HG02852 (cell line): ENCODE measurements around the gene EFNA4.

Experiments used
- ATAC-seq: cut with Tn5 transposase; IDR thresholded peaks from one replicate; pipeline ENCODE4 v1.9.1; 2021; ENCODE audit warnings: mild to moderate bottlenecking, moderate library complexity; ENCODE audit not compliant: unreplicated experiment

Gene EFNA4

GRCh38 chr1:155072531-155073289 lies 9.2 kb downstream of the EFNA4 start:
- no peak for ATAC-seq

- ATAC-seq: no peak
Measured at GRCh38 chr1:155073377-155074242, 10.1 kb downstream of the EFNA4 start.

- no peak for ATAC-seq
Measured at GRCh38 chr1:155075535-155075934, 12.0 kb downstream of the EFNA4 start.

- no peak for ATAC-seq
Measured at GRCh38 chr1:155076371-155076770, 12.8 kb downstream of the EFNA4 start.

GRCh38 chr1:155077346-155077745 lies 13.8 kb downstream of the EFNA4 start:
- ATAC-seq: no peak

GRCh38 chr1:155077758-155078445 lies 14.4 kb downstream of the EFNA4 start:
- no peak for ATAC-seq

- ATAC-seq: no peak
Measured at GRCh38 chr1:155078469-155079209, 15.1 kb downstream of the EFNA4 start, which contains the start of gene EFNA3. Gene EFNA3, plus strand, starts transcription at chr1:155078837. Its CDS starts 105 bp downstream, at chr1:155078942.

- ATAC-seq: no peak
Measured at GRCh38 chr1:155079210-155079486, 15.6 kb downstream of the EFNA4 start.

GRCh38 chr1:155079487-155080311 lies 16.2 kb downstream of the EFNA4 start:
- ATAC-seq: no peak

GRCh38 chr1:155080312-155081228 lies 17.0 kb downstream of the EFNA4 start:
- ATAC-seq: no peak

- ATAC-seq: no peak
Measured at GRCh38 chr1:155081472-155082300, 18.1 kb downstream of the EFNA4 start.

GRCh38 chr1:155082301-155083051 lies 18.9 kb downstream of the EFNA4 start:
- ATAC-seq: no peak

GRCh38 chr1:155083052-155083541 lies 19.6 kb downstream of the EFNA4 start:
- no peak for ATAC-seq

- ATAC-seq: no peak
Measured at GRCh38 chr1:155083865-155084721, 20.6 kb downstream of the EFNA4 start.

- peak; percentile 72 for ATAC-seq
Measured at GRCh38 chr1:155084722-155085503, 21.4 kb downstream of the EFNA4 start.
